A172 (cell line): ENCODE results near the gene TGFBR3. TPM values are rescaled to one million over a fixed set of nuclear protein-coding genes. Genes with fewer than 3 reads are reported as not detected.

Source experiments
- DNase-seq: peaks from one replicate; pipeline ENCODE4 v3.0.0-alpha.2; 2015; ENCODE audit warnings: low spot score
- total RNA-seq: library from RNA; depleted of rRNA; stranded (reverse); fragments of >200 nt; shearing (Covaris generic); gene quantifications from 2 replicates; pipeline ENCODE4 v1.2.3, GENCODE V29; 2014

The TGFBR3 gene
- total RNA-seq, 1 experiment from 2014 or later, result 9.5 TPM

GRCh38 chr1:91754816-91755580 lies 131.0 kb downstream of the TGFBR3 start:
- DNase-seq, result no peak

- DNase-seq, result peak; percentile 26
Observed at GRCh38 chr1:91754348-91754747, 131.6 kb downstream of the TGFBR3 start.

- no peak for DNase-seq
Observed at GRCh38 chr1:91753878-91754277, 132.1 kb downstream of the TGFBR3 start.

- no peak for DNase-seq
Observed at GRCh38 chr1:91752324-91752723, 133.6 kb downstream of the TGFBR3 start.

GRCh38 chr1:91751275-91751674 lies 134.7 kb downstream of the TGFBR3 start:
- no peak for DNase-seq

- DNase-seq, result no peak
Observed at GRCh38 chr1:91750398-91750996, 135.5 kb downstream of the TGFBR3 start.

GRCh38 chr1:91749788-91750231 lies 136.1 kb downstream of the TGFBR3 start:
- DNase-seq, result no peak

GRCh38 chr1:91747666-91748065 lies 138.3 kb downstream of the TGFBR3 start:
- DNase-seq, result no peak

- no peak for DNase-seq
Observed at GRCh38 chr1:91746728-91747338, 139.1 kb downstream of the TGFBR3 start.

- DNase-seq, result no peak
Observed at GRCh38 chr1:91745640-91746373, 140.1 kb downstream of the TGFBR3 start.

- no peak for DNase-seq
Observed at GRCh38 chr1:91744953-91745639, 140.9 kb downstream of the TGFBR3 start.

GRCh38 chr1:91742848-91743292 lies 143.1 kb downstream of the TGFBR3 start:
- peak; percentile 14 for DNase-seq

GRCh38 chr1:91741906-91742305 lies 144.0 kb downstream of the TGFBR3 start:
- DNase-seq, result no peak

- no peak for DNase-seq
Observed at GRCh38 chr1:91741301-91741700, 144.7 kb downstream of the TGFBR3 start.

GRCh38 chr1:91737650-91738049 lies 148.3 kb downstream of the TGFBR3 start:
- DNase-seq, result no peak

GRCh38 chr1:91736715-91737615 lies 149.0 kb downstream of the TGFBR3 start:
- DNase-seq, result peak; percentile 77

- DNase-seq, result no peak
Observed at GRCh38 chr1:91736146-91736714, 149.7 kb downstream of the TGFBR3 start.

GRCh38 chr1:91735266-91735845 lies 150.6 kb downstream of the TGFBR3 start:
- no peak for DNase-seq

- no peak for DNase-seq
Observed at GRCh38 chr1:91734761-91735160, 151.2 kb downstream of the TGFBR3 start.
